ENCODE measurements around the gene ZNF444.
"Not testable (repeated sequence)": the region's sequence is repeated elsewhere in the genome, so short reads cannot be mapped to it uniquely, and the experiment has no call there.

GRCh38 chr19:56098237-56098636, 42.9 kb upstream of the ZNF444 start:
- TF ChIP-seq POLR2A (IDR thresholded peaks at IDR 0.05); CTCF (IDR thresholded peaks at IDR 0.05 in 4 of 5, conservative IDR thresholded peaks at IDR 0.05 in 1 of 5): not testable (repeated sequence)

Measured in gastrocnemius medialis (tissue), 4 donors.